Thyroid gland (tissue), 4 donors: ENCODE data around the gene FNDC10.

Experiments
- CTCF ChIP-seq, 6 experiments: fragments of 200-600 bp in 3 of 6; fragments of 450-650 bp in 3 of 6; sonication (generic) in 3 of 6; IDR thresholded peaks; one replicate each; pipeline ENCODE4 v1.5.1; 2016 to 2019; ENCODE audit warnings: antibody characterized with exemption in 6 of 6, mild to moderate bottlenecking in 2 of 6, inconsistent platforms in 1 of 6, moderate library complexity in 1 of 6
- POLR2A ChIP-seq, 2 donors: fragments of 450-650 bp; IDR thresholded peaks; one replicate each; pipeline ENCODE4 v1.6.1; 2017; ENCODE audit warnings: antibody characterized with exemption in 2 of 2, mild to moderate bottlenecking in 2 of 2, moderate library complexity in 1 of 2

GRCh38 chr1:1628754-1629429 lies 29.0 kb upstream of the FNDC10 start:
- TF ChIP-seq CTCF (IDR thresholded peaks at IDR 0.05) (no peak), POLR2A (IDR thresholded peaks at IDR 0.05) (no peak)
